Panc1 (cell line): ENCODE measurements around the gene NPM1. TPM values are rescaled to one million over a fixed set of nuclear protein-coding genes. Genes with fewer than 3 reads are reported as not detected.
"Not testable (repeated sequence)": the region's sequence is repeated elsewhere in the genome, so short reads cannot be mapped to it uniquely, and the experiment has no call there.

Source experiments
- ATAC-seq: fragments of 200-7000 bp; cut with Tn5 transposase; 2 replicates; pipeline ENCODE4 v1.9.1; 2020; ENCODE audit warnings: mild to moderate bottlenecking, moderate library complexity
- BruUV-seq: library from RNA; stranded (reverse); fragments of 400-500 nt; replicated peaks from 2 replicates; lab custom pipeline; 2021; lab: Mats Ljungman, UMichigan
- CTCF ChIA-PET: fragments of 300-600 bp; sonication (Branson Sonifier 250); formaldehyde crosslinking; loops from one replicate; lab custom pipeline; 2022; ENCODE audit warnings: antibody characterized with exemption; lab: Charles Lee
- POLR2A ChIA-PET: fragments of 300-600 bp; sonication (Branson Sonifier 250); formaldehyde crosslinking; loops from one replicate; lab custom pipeline; 2022; ENCODE audit warnings: antibody characterized with exemption; lab: Charles Lee
- DNase-seq: peaks from one replicate; pipeline ENCODE4 v3.0.0-alpha.2; 2010; ENCODE audit warnings: low read depth, low spot score
- H3K27ac ChIP-seq: 2 replicates; pipeline ENCODE4 v1.5.1; 2011; ENCODE audit warnings: mild to moderate bottlenecking, low read length, inconsistent platforms
- H3K27me3 ChIP-seq: fragments of 200-500 bp; sonication (Bioruptor generic); 2 replicates; pipeline ENCODE4 v1.6.0; 2014; ENCODE audit warnings: low read length, inconsistent platforms; ENCODE audit not compliant: control insufficient read depth, insufficient read depth
- H3K36me3 ChIP-seq: fragments of 200-500 bp; sonication (Bioruptor generic); 2 replicates; pipeline ENCODE4 v1.5.1; 2014; ENCODE audit warnings: inconsistent platforms, mild to moderate bottlenecking, low read length, moderate library complexity; ENCODE audit not compliant: control insufficient read depth, insufficient read depth
- H3K4me1 ChIP-seq: 2 replicates; pipeline ENCODE4 v1.5.1; 2011; ENCODE audit warnings: inconsistent platforms, mild to moderate bottlenecking, low read length, moderate library complexity; ENCODE audit not compliant: control insufficient read depth, insufficient read depth
- H3K4me3 ChIP-seq, 2 experiments: 2 replicates each; pipeline ENCODE4 v1.5.1; 2011 to 2012; ENCODE audit warnings: low read depth in 2 of 2, low read length in 2 of 2, mild to moderate bottlenecking in 2 of 2, inconsistent platforms in 1 of 2, moderate library complexity in 1 of 2
- H3K9me3 ChIP-seq: fragments of 200-500 bp; sonication (Bioruptor generic); 2 replicates; pipeline ENCODE4 v1.5.1; 2014; ENCODE audit warnings: low read depth, mild to moderate bottlenecking, inconsistent platforms, low read length, moderate library complexity; ENCODE audit not compliant: control insufficient read depth, insufficient read depth
- POLR2AphosphoS5 ChIP-seq: IDR thresholded peaks from 2 replicates; pipeline ENCODE4 v1.6.1; 2012; ENCODE audit warnings: mild to moderate bottlenecking, low read depth, low read length, moderate library complexity
- SIN3A ChIP-seq: IDR thresholded peaks from 2 replicates; pipeline ENCODE4 v1.6.1; 2012; ENCODE audit warnings: low read depth, mild to moderate bottlenecking, low read length, moderate library complexity, borderline replicate concordance; ENCODE audit not compliant: insufficient read depth
- TCF7L2 ChIP-seq: IDR thresholded peaks from 2 replicates; pipeline ENCODE4 v1.6.1; 2011; ENCODE audit warnings: mild to moderate bottlenecking, low read depth, low read length, inconsistent platforms
- in situ Hi-C: cut with HindIII; loops from 2 replicates; pipeline ENCODE4 v1.10.0; 2016; ENCODE audit warnings: low sequenced_read_pairs, low pct_unique_long_range_greater_than_20kb
- intact Hi-C: fragments of 100-400 bp; cut with micrococcal nuclease; formaldehyde crosslinking; loops from one replicate; pipeline ENCODE4 v1.10.0; 2022; ENCODE audit not compliant: unreplicated experiment
- total RNA-seq: library from RNA; stranded (reverse); gene quantifications from one replicate; pipeline ENCODE4 v1.2.1, GENCODE V29; 2021; ENCODE audit not compliant: unreplicated experiment
- TF ChIP-seq, protein P1 (sequence below), 2 experiments: IDR thresholded peaks; 2 replicates each; pipeline ENCODE4 v1.6.1; 2011 to 2012; ENCODE audit warnings: low read depth in 2 of 2, control low read depth in 1 of 2, low read length in 1 of 2, mild to moderate bottlenecking in 1 of 2, moderate library complexity in 1 of 2; ENCODE audit not compliant: insufficient read depth in 1 of 2
- TF ChIP-seq, protein P2 (sequence below): fragments of 450-650 bp; IDR thresholded peaks from 2 replicates; pipeline ENCODE4 v1.5.1; 2017; ENCODE audit warnings: mild to moderate bottlenecking

The NPM1 gene
- total RNA-seq, 1 experiment from 2014 or later = 1,864 TPM

DNA sequence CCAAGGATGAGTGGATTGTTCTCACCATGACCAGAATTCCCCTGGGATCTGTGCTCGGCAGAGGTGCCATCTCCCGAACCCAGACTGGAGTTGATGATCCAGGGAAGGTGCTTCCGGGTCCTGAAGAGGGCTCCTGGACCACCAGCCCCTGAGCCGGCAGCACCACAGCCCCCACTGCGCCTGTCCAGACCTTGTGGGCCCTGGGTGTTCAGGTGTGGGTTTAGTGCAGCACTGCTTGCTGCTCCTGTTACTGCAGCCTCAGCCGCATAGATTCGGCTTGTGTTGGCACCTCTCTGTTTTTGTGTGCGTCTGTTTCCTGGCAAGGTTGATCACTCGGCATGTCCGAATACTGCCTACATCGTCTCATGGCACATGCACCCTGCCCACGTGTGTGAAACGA is 16.3 kb upstream of the NPM1 start:
- DNase-seq (no peak), ATAC-seq (peak; percentile 46)
- in situ Hi-C loops (no loop called here), intact Hi-C loops (no loop called here)
- H3K27me3 ChIP-seq = no peaks in the 10 kb centered on the region
- H3K36me3 ChIP-seq = no peaks in the 10 kb centered on the region
- H3K4me3 ChIP-seq = no peak overlapping the region
- no peaks in the 10 kb centered on the region for H3K9me3 ChIP-seq
- no peak overlapping the region for H3K27ac ChIP-seq
- no peaks in the 10 kb centered on the region for H3K4me1 ChIP-seq
- no TSS peak for BruUV-seq
- TF ChIP-seq POLR2AphosphoS5 = no peak
- TF ChIP-seq, protein P1, sequence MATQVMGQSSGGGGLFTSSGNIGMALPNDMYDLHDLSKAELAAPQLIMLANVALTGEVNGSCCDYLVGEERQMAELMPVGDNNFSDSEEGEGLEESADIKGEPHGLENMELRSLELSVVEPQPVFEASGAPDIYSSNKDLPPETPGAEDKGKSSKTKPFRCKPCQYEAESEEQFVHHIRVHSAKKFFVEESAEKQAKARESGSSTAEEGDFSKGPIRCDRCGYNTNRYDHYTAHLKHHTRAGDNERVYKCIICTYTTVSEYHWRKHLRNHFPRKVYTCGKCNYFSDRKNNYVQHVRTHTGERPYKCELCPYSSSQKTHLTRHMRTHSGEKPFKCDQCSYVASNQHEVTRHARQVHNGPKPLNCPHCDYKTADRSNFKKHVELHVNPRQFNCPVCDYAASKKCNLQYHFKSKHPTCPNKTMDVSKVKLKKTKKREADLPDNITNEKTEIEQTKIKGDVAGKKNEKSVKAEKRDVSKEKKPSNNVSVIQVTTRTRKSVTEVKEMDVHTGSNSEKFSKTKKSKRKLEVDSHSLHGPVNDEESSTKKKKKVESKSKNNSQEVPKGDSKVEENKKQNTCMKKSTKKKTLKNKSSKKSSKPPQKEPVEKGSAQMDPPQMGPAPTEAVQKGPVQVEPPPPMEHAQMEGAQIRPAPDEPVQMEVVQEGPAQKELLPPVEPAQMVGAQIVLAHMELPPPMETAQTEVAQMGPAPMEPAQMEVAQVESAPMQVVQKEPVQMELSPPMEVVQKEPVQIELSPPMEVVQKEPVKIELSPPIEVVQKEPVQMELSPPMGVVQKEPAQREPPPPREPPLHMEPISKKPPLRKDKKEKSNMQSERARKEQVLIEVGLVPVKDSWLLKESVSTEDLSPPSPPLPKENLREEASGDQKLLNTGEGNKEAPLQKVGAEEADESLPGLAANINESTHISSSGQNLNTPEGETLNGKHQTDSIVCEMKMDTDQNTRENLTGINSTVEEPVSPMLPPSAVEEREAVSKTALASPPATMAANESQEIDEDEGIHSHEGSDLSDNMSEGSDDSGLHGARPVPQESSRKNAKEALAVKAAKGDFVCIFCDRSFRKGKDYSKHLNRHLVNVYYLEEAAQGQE (IDR thresholded peaks at IDR 0.05; ENCODE audit: insufficient read depth in 1 of 2, low read depth in 2 of 2, low read length in 1 of 2) = no peak
- POLR2A ChIA-PET = no interaction called here
- CTCF ChIA-PET = no interaction called here

DNA sequence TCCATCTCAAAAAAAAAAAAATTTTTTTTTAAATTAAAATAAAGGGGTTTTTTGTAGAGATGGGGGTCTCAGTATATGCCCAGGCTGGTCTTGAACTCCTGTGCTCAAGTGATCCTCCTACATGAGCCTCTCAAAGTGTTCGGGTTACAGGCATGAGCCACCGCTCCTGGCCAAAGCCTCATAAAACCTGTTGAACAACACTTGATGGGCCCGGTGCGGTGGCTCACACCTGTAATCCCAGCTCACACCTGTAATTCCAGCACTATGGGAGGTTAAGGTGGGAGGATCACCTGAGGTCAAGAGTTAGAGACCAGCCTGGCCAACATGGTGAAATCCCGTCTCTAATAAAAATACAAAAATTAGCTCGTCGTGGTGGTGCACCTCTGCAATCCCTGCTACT is 7.7 kb upstream of the NPM1 start:
- in situ Hi-C loops (no loop called here), intact Hi-C loops (no loop called here)
- ChIA-PET CTCF (no interaction called here), POLR2A (no interaction called here)
- DNase-seq (no peak), ATAC-seq (no peak)
- no peak overlapping the region for H3K27ac ChIP-seq
- no peaks in the 10 kb centered on the region for H3K27me3 ChIP-seq
- no peaks in the 10 kb centered on the region for H3K36me3 ChIP-seq
- no TSS peak for BruUV-seq
- no peaks in the 10 kb centered on the region for H3K4me1 ChIP-seq
- H3K9me3 ChIP-seq = no peaks in the 10 kb centered on the region
- no peak overlapping the region for H3K4me3 ChIP-seq
- TF ChIP-seq, protein P2, sequence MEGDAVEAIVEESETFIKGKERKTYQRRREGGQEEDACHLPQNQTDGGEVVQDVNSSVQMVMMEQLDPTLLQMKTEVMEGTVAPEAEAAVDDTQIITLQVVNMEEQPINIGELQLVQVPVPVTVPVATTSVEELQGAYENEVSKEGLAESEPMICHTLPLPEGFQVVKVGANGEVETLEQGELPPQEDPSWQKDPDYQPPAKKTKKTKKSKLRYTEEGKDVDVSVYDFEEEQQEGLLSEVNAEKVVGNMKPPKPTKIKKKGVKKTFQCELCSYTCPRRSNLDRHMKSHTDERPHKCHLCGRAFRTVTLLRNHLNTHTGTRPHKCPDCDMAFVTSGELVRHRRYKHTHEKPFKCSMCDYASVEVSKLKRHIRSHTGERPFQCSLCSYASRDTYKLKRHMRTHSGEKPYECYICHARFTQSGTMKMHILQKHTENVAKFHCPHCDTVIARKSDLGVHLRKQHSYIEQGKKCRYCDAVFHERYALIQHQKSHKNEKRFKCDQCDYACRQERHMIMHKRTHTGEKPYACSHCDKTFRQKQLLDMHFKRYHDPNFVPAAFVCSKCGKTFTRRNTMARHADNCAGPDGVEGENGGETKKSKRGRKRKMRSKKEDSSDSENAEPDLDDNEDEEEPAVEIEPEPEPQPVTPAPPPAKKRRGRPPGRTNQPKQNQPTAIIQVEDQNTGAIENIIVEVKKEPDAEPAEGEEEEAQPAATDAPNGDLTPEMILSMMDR = no peak
- TF ChIP-seq, protein P1 (IDR thresholded peaks at IDR 0.05; ENCODE audit: insufficient read depth in 1 of 2, low read depth in 2 of 2, low read length in 1 of 2) = no peak
- TF ChIP-seq POLR2AphosphoS5 = no peak
- TF ChIP-seq TCF7L2 = no peak
- TF ChIP-seq SIN3A = no peak

DNA sequence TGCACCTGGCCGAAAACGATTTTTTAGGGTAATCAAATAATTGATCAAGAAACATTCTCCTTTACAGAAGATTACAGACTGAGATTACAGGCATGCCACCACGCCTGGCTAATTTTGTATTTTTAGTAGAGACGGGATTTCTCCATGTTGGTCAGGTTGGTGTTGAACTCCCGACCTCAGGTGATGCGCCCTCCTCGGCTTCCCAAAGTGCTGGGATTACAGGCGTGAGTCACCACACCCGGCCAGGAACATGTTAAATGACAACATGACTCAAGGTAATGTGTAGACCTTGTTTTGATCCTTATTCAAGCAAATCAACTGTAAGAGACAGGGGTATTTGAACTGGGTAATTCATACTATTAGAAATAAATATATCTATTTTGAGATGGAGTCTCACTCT is 3.2 kb upstream of the NPM1 start:
- POLR2A ChIA-PET, ATAC-seq, in situ Hi-C loops: not testable (repeated sequence)

DNA sequence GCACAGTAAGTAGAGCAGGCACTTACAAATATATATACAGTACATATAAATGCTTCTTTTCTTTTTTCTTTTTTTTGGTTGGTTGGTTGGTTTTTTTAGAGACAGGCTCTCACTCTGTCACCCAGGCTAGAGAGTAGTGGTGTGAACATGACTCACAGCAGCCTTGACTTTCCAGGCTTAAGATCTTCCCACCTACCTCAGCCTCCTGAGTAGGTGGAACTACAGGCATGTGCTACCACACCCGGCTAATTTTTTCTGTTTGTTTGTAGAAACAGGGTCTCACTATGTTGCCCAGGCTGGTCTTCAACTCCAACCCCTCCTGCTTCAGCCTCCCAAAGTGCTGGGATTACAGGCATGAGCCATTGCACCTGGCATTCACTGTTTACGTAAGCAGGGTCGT is 2.6 kb upstream of the NPM1 start:
- intact Hi-C loops, CTCF ChIA-PET, H3K27ac ChIP-seq, BruUV-seq, ATAC-seq, H3K9me3 ChIP-seq, in situ Hi-C loops, DNase-seq, POLR2A ChIA-PET, H3K27me3 ChIP-seq, H3K4me1 ChIP-seq, H3K4me3 ChIP-seq: not testable (repeated sequence)
- peaks cover 16% of the 10 kb centered on the region for H3K36me3 ChIP-seq

More for the DNA sequence above, 3.2 kb upstream of the NPM1 start:
- DNase-seq, CTCF ChIA-PET, H3K27me3 ChIP-seq, H3K9me3 ChIP-seq, H3K4me1 ChIP-seq, BruUV-seq, H3K4me3 ChIP-seq, H3K27ac ChIP-seq, intact Hi-C loops: not testable (repeated sequence)
- peaks cover 11% of the 10 kb centered on the region for H3K36me3 ChIP-seq
